Type B pancreatic cell (in vitro differentiated cells): Measurements from ENCODE around the gene KPNA1. TPM values are rescaled to one million over a fixed set of nuclear protein-coding genes. Genes with fewer than 3 reads are reported as not detected.

Experiments
- DNase-seq: peaks from one replicate; pipeline ENCODE4 v3.0.0; 2021; ENCODE audit warnings: mixed read lengths; ENCODE audit not compliant: unreplicated experiment; ENCODE audit errors: extremely low spot score
- H3K27ac Mint-ChIP-seq: 2 replicates; pipeline ENCODE4 v1.8.0; 2021; ENCODE audit warnings: mild to moderate bottlenecking, mixed read lengths
- H3K27me3 Mint-ChIP-seq: 2 replicates; pipeline ENCODE4 v1.8.0; 2021; ENCODE audit warnings: mixed read lengths
- H3K36me3 Mint-ChIP-seq: 2 replicates; pipeline ENCODE4 v1.8.0; 2021; ENCODE audit warnings: mixed read lengths
- H3K4me1 Mint-ChIP-seq: one replicate; pipeline ENCODE4 v1.8.0; 2021; ENCODE audit warnings: mixed read lengths; ENCODE audit not compliant: unreplicated experiment
- H3K4me3 Mint-ChIP-seq: 2 replicates; pipeline ENCODE4 v1.8.0; 2021; ENCODE audit warnings: mild to moderate bottlenecking, mixed read lengths
- H3K9me3 Mint-ChIP-seq: 2 replicates; pipeline ENCODE4 v1.8.0; 2021; ENCODE audit warnings: mixed read lengths
- CTCF ChIP-seq: fragments of 200-600 bp; sonication (generic); conservative IDR thresholded peaks from 2 replicates; pipeline ENCODE4 v1.5.0; 2021; ENCODE audit warnings: antibody characterized with exemption, mild to moderate bottlenecking
- total RNA-seq: library from RNA; stranded (reverse); gene quantifications from 2 replicates; pipeline ENCODE4 v1.2.1, GENCODE V29; 2021; ENCODE audit warnings: low replicate concordance

Gene KPNA1
- total RNA-seq, 1 donor from 2014 or later = 67.7 TPM

- Mint-ChIP-seq H3K4me3 (no peak overlapping the region), H3K9me3 (no peaks in the 10 kb centered on the region), H3K27ac (no peak overlapping the region), H3K4me1 (peaks cover 8% of the 10 kb centered on the region), H3K36me3 (peaks cover 24% of the 10 kb centered on the region), H3K27me3 (peaks cover under 1% of the 10 kb centered on the region)
- no peak for DNase-seq
- TF ChIP-seq CTCF = no peak
Observed at GRCh38 chr3:122421101-122421500, 93.6 kb downstream of the KPNA1 start.

DNA sequence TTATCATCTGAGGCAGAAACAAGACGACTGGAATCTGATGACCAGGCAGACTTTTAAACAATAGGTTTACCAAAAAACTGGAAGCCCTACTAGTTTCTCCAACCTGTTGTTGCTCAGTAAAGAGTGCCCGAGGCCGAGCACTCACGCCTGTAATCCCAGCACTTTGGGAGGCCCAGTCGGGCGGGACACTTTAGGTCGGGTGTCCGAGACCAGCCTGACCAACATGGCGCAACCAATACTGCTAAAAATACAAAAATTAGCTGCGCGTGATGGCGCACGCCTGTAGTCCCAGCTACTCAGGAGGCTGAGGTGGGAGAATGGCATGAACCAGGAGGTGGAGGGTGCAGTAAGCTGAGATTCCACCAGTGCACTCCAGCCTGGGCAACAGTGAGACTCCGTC, 97.8 kb downstream of the KPNA1 start:
- TF ChIP-seq CTCF = no peak
- H3K9me3 Mint-ChIP-seq = no peaks in the 10 kb centered on the region
- peaks cover 14% of the 10 kb centered on the region for H3K36me3 Mint-ChIP-seq
- peak overlapping the region; percentile 99 for H3K4me3 Mint-ChIP-seq
- H3K27me3 Mint-ChIP-seq = peaks cover 3% of the 10 kb centered on the region
- peaks cover 25% of the 10 kb centered on the region for H3K4me1 Mint-ChIP-seq
- peak overlapping the region; percentile 99 for H3K27ac Mint-ChIP-seq
- no peak for DNase-seq

GRCh38 chr3:122415762-122416654, 98.7 kb downstream of the KPNA1 start, which contains the start of gene WDR5B:
Gene WDR5B, minus strand, starts transcription at chr3:122416062. Its CDS starts 534 bp downstream, at chr3:122415528.
- H3K27ac Mint-ChIP-seq = peak within 1 kb of the TSS; percentile 99
- H3K4me1 Mint-ChIP-seq = peaks cover 25% of the 10 kb centered on the region
- DNase-seq = peak; percentile 98
- peak within 1 kb of the TSS; percentile 99 for H3K4me3 Mint-ChIP-seq
- peaks cover 11% of the 10 kb centered on the region for H3K36me3 Mint-ChIP-seq
- peak; percentile 41 for TF ChIP-seq CTCF
- peaks cover 3% of the 10 kb centered on the region for H3K27me3 Mint-ChIP-seq
- no peaks in the 10 kb centered on the region for H3K9me3 Mint-ChIP-seq

GRCh38 chr3:122415104-122415744, 99.5 kb downstream of the KPNA1 start:
- TF ChIP-seq CTCF = no peak
- H3K36me3 Mint-ChIP-seq = peaks cover 12% of the 10 kb centered on the region
- no peak for DNase-seq

GRCh38 chr3:122414391-122414790, 100.3 kb downstream of the KPNA1 start:
- H3K9me3 Mint-ChIP-seq = no peaks in the 10 kb centered on the region
- peaks cover 25% of the 10 kb centered on the region for H3K4me1 Mint-ChIP-seq
- H3K4me3 Mint-ChIP-seq = peak overlapping the region; percentile 99
- peaks cover 10% of the 10 kb centered on the region for H3K36me3 Mint-ChIP-seq
- TF ChIP-seq CTCF = no peak
- peak overlapping the region; percentile 99 for H3K27ac Mint-ChIP-seq
- H3K27me3 Mint-ChIP-seq = peaks cover 3% of the 10 kb centered on the region
- no peak for DNase-seq

More at GRCh38 chr3:122415104-122415744, 99.5 kb downstream of the KPNA1 start:
- H3K4me1 Mint-ChIP-seq = peaks cover 25% of the 10 kb centered on the region
- peak overlapping the region; percentile 99 for H3K4me3 Mint-ChIP-seq
- no peaks in the 10 kb centered on the region for H3K9me3 Mint-ChIP-seq
- H3K27me3 Mint-ChIP-seq = peaks cover 3% of the 10 kb centered on the region
- peak overlapping the region; percentile 99 for H3K27ac Mint-ChIP-seq
